ENCODE data around the gene RFX6.

RFX6 gene

DNA sequence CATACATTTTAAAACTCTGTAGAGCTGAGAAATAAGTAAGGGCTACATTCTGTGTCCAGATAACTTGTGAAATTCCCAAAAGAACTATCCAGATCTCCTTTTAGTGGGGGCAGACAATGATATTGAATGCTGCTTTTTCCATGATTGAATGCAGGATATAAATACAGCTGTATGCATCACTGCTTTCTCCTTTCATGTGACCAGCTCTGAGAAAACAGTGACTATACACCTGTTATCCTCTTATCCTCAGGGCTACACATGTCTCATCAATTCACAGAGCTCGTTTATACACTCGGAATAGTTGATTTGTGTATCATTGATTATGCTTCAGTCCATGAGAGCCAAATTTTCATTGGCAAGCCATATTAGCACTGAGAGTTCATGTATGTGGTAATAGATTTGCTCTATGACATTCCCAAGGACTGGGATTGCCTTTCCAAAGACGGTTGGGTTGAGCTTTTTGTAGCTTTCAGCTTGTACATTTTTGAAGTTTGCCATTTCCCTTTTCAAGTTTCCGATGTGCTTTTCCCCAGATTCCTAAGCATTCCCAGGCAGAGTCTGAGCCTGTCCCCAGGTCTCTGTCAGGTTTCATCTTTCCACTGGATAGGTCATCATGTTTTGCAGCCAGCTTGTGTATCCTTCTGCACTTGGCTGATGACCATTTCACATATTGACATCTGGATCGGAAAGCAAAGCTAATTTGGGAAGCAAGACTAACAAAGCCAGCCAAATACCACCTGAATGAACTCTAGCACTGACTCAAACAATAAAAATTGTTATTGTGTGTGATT is 97.7 kb downstream of the RFX6 start:
- no peak for DNase-seq

DNA sequence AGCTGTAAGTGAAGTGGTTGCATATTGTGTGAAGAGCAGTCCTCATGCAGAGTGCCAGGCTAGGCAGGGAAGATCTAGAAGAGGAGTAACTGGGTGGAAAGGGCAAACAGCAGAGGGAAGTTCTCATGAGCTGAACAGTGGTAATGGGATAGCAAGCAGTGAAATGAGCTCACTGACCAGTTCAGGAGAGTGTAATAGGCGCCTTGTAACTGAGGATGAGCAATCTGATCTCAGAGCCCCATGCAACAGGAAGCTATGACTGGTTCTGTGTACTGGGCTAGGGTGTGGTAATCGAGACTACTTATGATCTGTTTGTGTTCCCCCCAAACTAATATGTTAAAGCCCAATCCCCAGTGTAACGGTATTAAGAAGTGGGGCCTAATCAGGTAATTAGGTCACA is 98.6 kb downstream of the RFX6 start:
- no peak for DNase-seq

GRCh38 chr6:116979560-116979959 is 102.5 kb downstream of the RFX6 start:
- DNase-seq: no peak
